H1 (cell line): ENCODE measurements around the gene ASAP2. TPM values are rescaled to one million over a fixed set of nuclear protein-coding genes. Genes with fewer than 3 reads are reported as not detected.

Experiments used
- CTCF ChIA-PET: fragments of 300-600 bp; sonication (Branson Sonifier 250); formaldehyde crosslinking; loops from one replicate; lab custom pipeline; 2021; ENCODE audit not compliant: partially characterized antibody; lab: Charles Lee
- POLR2A ChIA-PET: fragments of 300-600 bp; sonication (Branson Sonifier 250); formaldehyde crosslinking; loops from one replicate; lab custom pipeline; 2021; ENCODE audit warnings: inconsistent platforms; ENCODE audit not compliant: partially characterized antibody; lab: Charles Lee
- DNase-seq, 2 experiments: peaks; one replicate each; pipeline versions ENCODE4 v3.0.0 to v3.0.0-alpha.2; 2010 to 2022; ENCODE audit warnings: low spot score in 2 of 2, low read depth in 1 of 2, mixed read lengths in 1 of 2
- FAIRE-seq: peaks from 2 replicates; lab custom pipeline; 2011; peaks lifted over from hg19 to GRCh38; lab: Jason Lieb, UNC
- H2AFZ ChIP-seq: 2 replicates; pipeline ENCODE4 v1.8.1; 2012; ENCODE audit warnings: low read length, inconsistent platforms
- H2AK5ac ChIP-seq: 2 replicates; pipeline ENCODE4 v1.6.1; 2013; ENCODE audit warnings: low read depth, low read length
- H2BK120ac ChIP-seq: replicated peaks from 2 replicates; pipeline ENCODE3; 2013; ENCODE audit warnings: low read depth, low read length, inconsistent platforms
- H2BK12ac ChIP-seq: 2 replicates; pipeline ENCODE4 v1.6.1; 2013; ENCODE audit warnings: low read depth, low read length
- H2BK15ac ChIP-seq: 2 replicates; pipeline ENCODE4 v1.6.1; 2013; ENCODE audit warnings: low read length
- H2BK20ac ChIP-seq: 2 replicates; pipeline ENCODE4 v1.6.1; 2013; ENCODE audit warnings: low read length
- H2BK5ac ChIP-seq: 2 replicates; pipeline ENCODE4 v1.6.1; 2013; ENCODE audit warnings: low read depth, low read length
- H3K14ac ChIP-seq: 2 replicates; pipeline ENCODE4 v1.6.1; 2013; ENCODE audit warnings: inconsistent platforms; ENCODE audit not compliant: insufficient read length
- H3K18ac ChIP-seq: 2 replicates; pipeline ENCODE4 v1.6.1; 2013; ENCODE audit warnings: low read length; ENCODE audit errors: extremely low read depth
- H3K23ac ChIP-seq: 2 replicates; pipeline ENCODE4 v1.6.1; 2013; ENCODE audit warnings: inconsistent platforms; ENCODE audit not compliant: insufficient read length
- H3K23me2 ChIP-seq: 2 replicates; pipeline ENCODE4 v1.6.1; 2013; ENCODE audit warnings: low read depth, low read length
- H3K27ac ChIP-seq: 2 replicates; pipeline ENCODE4 v1.6.1; 2011; ENCODE audit warnings: low read depth, low read length, inconsistent platforms
- H3K27me3 ChIP-seq, 4 experiments: replicated peaks in 1 of 4; 1 replicate in 1 of 4; 2 replicates in 3 of 4; pipeline versions ENCODE4 v1.6.1 to v1.8.1; 2011 to 2013; ENCODE audit warnings: low read length in 3 of 4, mild to moderate bottlenecking in 3 of 4, inconsistent platforms in 2 of 4, mixed read lengths in 2 of 4, moderate library complexity in 1 of 4; ENCODE audit not compliant: control insufficient read depth in 3 of 4, insufficient read depth in 3 of 4; ENCODE audit errors: extremely low read depth in 1 of 4
- H3K36me3 ChIP-seq, 4 experiments: 2 replicates each; pipeline versions ENCODE4 v1.6.1 to v1.8.1; 2011 to 2013; ENCODE audit warnings: mild to moderate bottlenecking in 4 of 4, low read length in 3 of 4, moderate library complexity in 2 of 4, control low read depth in 1 of 4, inconsistent platforms in 1 of 4; ENCODE audit not compliant: insufficient read depth in 4 of 4, control insufficient read depth in 2 of 4
- H3K4ac ChIP-seq: replicated peaks from 2 replicates; pipeline ENCODE3; 2013; ENCODE audit warnings: low read length, low read depth, mixed read lengths, inconsistent platforms; ENCODE audit not compliant: insufficient read length
- H3K4me1 ChIP-seq, 4 experiments: replicated peaks in 1 of 4; 1 replicate in 1 of 4; 2 replicates in 3 of 4; pipeline versions ENCODE4 v1.6.1 to v1.8.1; 2011 to 2013; ENCODE audit warnings: low read length in 3 of 4, inconsistent platforms in 2 of 4, mixed read lengths in 1 of 4; ENCODE audit not compliant: insufficient read depth in 4 of 4, control insufficient read depth in 3 of 4
- H3K4me2 ChIP-seq, 2 experiments: 2 replicates each; pipeline versions ENCODE4 v1.6.1 to v1.8.1; 2011 to 2013; ENCODE audit warnings: low read depth in 2 of 2, low read length in 2 of 2, control low read depth in 1 of 2, inconsistent platforms in 1 of 2, mild to moderate bottlenecking in 1 of 2; ENCODE audit not compliant: insufficient read depth in 1 of 2
- H3K4me3 ChIP-seq, 4 experiments: fragments of 200-600, 300-600 bp in 1 of 4; sonication (generic), shearing (Covaris generic), sonication (Bioruptor Twin) in 1 of 4; 2 replicates each; pipeline versions ENCODE4 v1.5.1 to v1.8.1; 2011 to 2016; ENCODE audit warnings: low read length in 4 of 4, low read depth in 3 of 4, control low read depth in 2 of 4, inconsistent platforms in 2 of 4, mild to moderate bottlenecking in 2 of 4, mixed read lengths in 1 of 4, moderate library complexity in 1 of 4; ENCODE audit not compliant: insufficient read depth in 2 of 4; ENCODE audit errors: extremely low read depth in 1 of 4
- H3K56ac ChIP-seq: replicated peaks from 2 replicates; pipeline ENCODE3; 2013; ENCODE audit warnings: low read depth, mild to moderate bottlenecking, mixed read lengths, low read length, inconsistent platforms; ENCODE audit not compliant: insufficient read length
- H3K79me1 ChIP-seq: 2 replicates; pipeline ENCODE4 v1.6.1; 2013; ENCODE audit warnings: low read depth, low read length, control low read depth
- H3K79me2 ChIP-seq, 2 experiments: 2 replicates each; pipeline versions ENCODE4 v1.6.1 to v1.8.1; 2012 to 2013; ENCODE audit warnings: low read length in 2 of 2, mild to moderate bottlenecking in 2 of 2, inconsistent platforms in 1 of 2; ENCODE audit not compliant: insufficient read depth in 2 of 2, control insufficient read depth in 1 of 2
- H3K9ac ChIP-seq, 4 experiments: replicated peaks in 1 of 4; 1 replicate in 1 of 4; 2 replicates in 3 of 4; pipeline versions ENCODE4 v1.6.1 to v1.8.1; 2011 to 2013; ENCODE audit warnings: low read depth in 3 of 4, low read length in 3 of 4, control low read depth in 2 of 4, mild to moderate bottlenecking in 2 of 4, moderate library complexity in 2 of 4, inconsistent platforms in 1 of 4; ENCODE audit errors: extremely low read depth in 1 of 4
- H3K9me3 ChIP-seq, 2 experiments: 2 replicates each; pipeline versions ENCODE4 v1.6.1 to v1.8.1; 2012 to 2013; ENCODE audit warnings: mild to moderate bottlenecking in 2 of 2, moderate library complexity in 2 of 2, control low read depth in 1 of 2, inconsistent platforms in 1 of 2, low read depth in 1 of 2, low read length in 1 of 2, mixed read lengths in 1 of 2; ENCODE audit not compliant: insufficient read depth in 2 of 2
- H4K20me1 ChIP-seq, 2 experiments: replicated peaks in 1 of 2; 2 replicates each; pipeline versions ENCODE3 to v1.8.1; 2011 to 2013; ENCODE audit warnings: inconsistent platforms in 2 of 2, low read length in 2 of 2, mild to moderate bottlenecking in 1 of 2; ENCODE audit not compliant: insufficient read depth in 2 of 2, control insufficient read depth in 1 of 2
- H4K5ac ChIP-seq: 2 replicates; pipeline ENCODE4 v1.6.1; 2013; ENCODE audit warnings: low read length, low read depth, mixed read lengths, inconsistent platforms; ENCODE audit not compliant: insufficient read length
- H4K8ac ChIP-seq: 2 replicates; pipeline ENCODE4 v1.8.0; 2013; ENCODE audit warnings: mild to moderate bottlenecking, moderate library complexity, low read length, inconsistent platforms; ENCODE audit not compliant: insufficient read depth; ENCODE audit errors: extremely low read depth
- H4K91ac ChIP-seq: replicated peaks from 2 replicates; pipeline ENCODE3; 2013; ENCODE audit warnings: low read length, mixed read lengths, inconsistent platforms; ENCODE audit not compliant: insufficient read length
- ATF2 ChIP-seq: IDR thresholded peaks from 2 replicates; pipeline ENCODE4 v1.6.1; 2012; ENCODE audit warnings: low read length, inconsistent platforms
- EGR1 ChIP-seq: IDR thresholded peaks from 2 replicates; pipeline ENCODE4 v1.6.1; 2011; ENCODE audit warnings: low read depth, low read length, borderline replicate concordance
- HDAC2 ChIP-seq, 2 experiments: fragments of 300-600 bp in 1 of 2; sonication (generic) in 1 of 2; IDR thresholded peaks; 2 replicates each; pipeline ENCODE4 v1.6.1; 2011 to 2012; ENCODE audit warnings: low read depth in 2 of 2, low read length in 2 of 2, mild to moderate bottlenecking in 2 of 2, moderate library complexity in 2 of 2, borderline replicate concordance in 1 of 2, inconsistent platforms in 1 of 2
- JUN ChIP-seq: IDR thresholded peaks from 2 replicates; pipeline ENCODE4 v1.6.1; 2011; ENCODE audit warnings: low read depth, mild to moderate bottlenecking, improper control_type of control experiment, low read length
- SIRT6 ChIP-seq: IDR thresholded peaks from one replicate; pipeline ENCODE4 v1.7.1; 2012; ENCODE audit warnings: low read length, inconsistent platforms
- SIX5 ChIP-seq: IDR thresholded peaks from 2 replicates; pipeline ENCODE4 v1.6.1; 2011; ENCODE audit warnings: mild to moderate bottlenecking, low read depth, low read length
- SP4 ChIP-seq: IDR thresholded peaks from 2 replicates; pipeline ENCODE4 v1.6.1; 2012; ENCODE audit warnings: low read length, inconsistent platforms
- SRF ChIP-seq: IDR thresholded peaks from 2 replicates; pipeline ENCODE4 v1.6.1; 2011; ENCODE audit warnings: mild to moderate bottlenecking, low read depth, low read length, moderate library complexity
- TEAD4 ChIP-seq: IDR thresholded peaks from 2 replicates; pipeline ENCODE4 v1.6.1; 2012; ENCODE audit warnings: low read depth, low read length, inconsistent platforms, mixed read lengths
- WGBS, 2 experiments: shearing (Covaris generic) in 1 of 2; methylation state at CpG; one replicate each; pipeline versions ENCODE4 v1.1.6 to v1.1.7; 2013 to 2015; ENCODE audit warnings: low lambda C conversion rate in 2 of 2, mixed read lengths in 2 of 2, inconsistent platforms in 1 of 2, low coverage in 1 of 2, missing lambda C conversion rate in 1 of 2; ENCODE audit not compliant: insufficient replicate concordance in 2 of 2, insufficient coverage in 1 of 2, insufficient read length in 1 of 2; ENCODE audit errors: extremely low coverage in 1 of 2, missing lambda C conversion rate in 1 of 2; 5-methylcytosine and 5-hydroxymethylcytosine counted together
- polyA plus RNA-seq, 7 experiments: library from polyadenylated mRNA; depleted of rRNA in 3 of 7; stranded (reverse) in 5 of 7; unstranded in 2 of 7; fragments of >200 nt in 5 of 7; fragments of 200-250 nt in 2 of 7; gene quantifications; 1 replicate in 5 of 7; 2 replicates in 1 of 7; 4 replicates in 1 of 7; pipeline versions ENCODE4 v1.2.1 to v1.2.3, GENCODE V29; 2011 to 2013; ENCODE audit warnings: missing spikeins in 2 of 7, mixed read lengths in 2 of 7
- total RNA-seq: library from RNA; stranded (reverse); fragmentation: NEBNext Ultra II Directional; extraction: Animal tissue kit (Norgen Biotek cat#: 25700); gene quantifications from 2 replicates; pipeline ENCODE4 v1.2.1, GENCODE V29; 2021

ASAP2 gene
- total and polyA plus RNA-seq, 2 of the 8 experiments (the other 6 are each of a cell fraction or from before 2014, with no cell fraction given): 10.2 to 18.7 TPM

GRCh38 chr2:9164112-9164608 is 42.5 kb upstream of the ASAP2 start:
- Histone ChIP-seq H2AK5ac (no peak overlapping the region), H3K4me2 (no peak overlapping the region), H3K27ac (no peak overlapping the region), H3K27me3 (no peaks in the 10 kb centered on the region), H3K18ac (no peak overlapping the region), H4K5ac (no peak overlapping the region), H3K4ac (no peak overlapping the region), H3K9me3 (no peaks in the 10 kb centered on the region), H3K4me3 (no peak overlapping the region), H4K91ac (no peak overlapping the region), H2BK12ac (no peak overlapping the region), H4K8ac (no peak overlapping the region), H3K4me1 (no peaks in the 10 kb centered on the region), H2BK120ac (no peak overlapping the region), H2AFZ (no peak overlapping the region), H2BK15ac (no peak overlapping the region), H3K9ac (no peak overlapping the region), H2BK5ac (no peak overlapping the region), H3K36me3 (no peaks in the 10 kb centered on the region), H2BK20ac (no peak overlapping the region), H3K23ac (no peak overlapping the region), H3K79me1 (no peaks in the 10 kb centered on the region), H3K23me2 (no peaks in the 10 kb centered on the region), H3K56ac (no peak overlapping the region), H4K20me1 (no peaks in the 10 kb centered on the region), H3K14ac (no peak overlapping the region), H3K79me2 (no peaks in the 10 kb centered on the region)
- FAIRE-seq: no peak
- no peak for DNase-seq
- ChIA-PET POLR2A (no interaction called here), CTCF (interaction anchor here (0.6 to 2.1 kb wide), 10 partner anchors 13 to 207 kb away, joined by 3 to 10 read pairs (median 3); no protein-coding TSS in a partner anchor)
- WGBS, 2 experiments: 88% methylated on average over 4 of the region's 4 CpGs; no CpG with 5 or more reads in 1 of the 2 experiments
- TF ChIP-seq EGR1: no peak
- TF ChIP-seq HDAC2 (IDR thresholded peaks at IDR 0.05; ENCODE audit: borderline replicate concordance in 1 of 2, low read depth in 2 of 2, low read length in 2 of 2): no peak
- TF ChIP-seq SIRT6: no peak
- TF ChIP-seq JUN: no peak
- TF ChIP-seq SP4: no peak
- no peak for TF ChIP-seq ATF2
- TF ChIP-seq TEAD4: no peak
- TF ChIP-seq SIX5: no peak
- TF ChIP-seq SRF: no peak
